ENCODE measurements around the gene LRRC1. TPM values are rescaled to one million over a fixed set of nuclear protein-coding genes. Genes with fewer than 3 reads are reported as not detected.
A peak's percentile ranks its signal among the peaks of the same experiment; 100 is the strongest.

LRRC1 gene
- total and polyA plus RNA-seq, 2 of the 13 experiments (the other 11 are each of a cell fraction or from before 2014, with no cell fraction given) = 15.6 to 27.7 TPM

GRCh38 chr6:53854843-53855567, 60.2 kb downstream of the LRRC1 start (continued):
- TF ChIP-seq, protein P1, sequence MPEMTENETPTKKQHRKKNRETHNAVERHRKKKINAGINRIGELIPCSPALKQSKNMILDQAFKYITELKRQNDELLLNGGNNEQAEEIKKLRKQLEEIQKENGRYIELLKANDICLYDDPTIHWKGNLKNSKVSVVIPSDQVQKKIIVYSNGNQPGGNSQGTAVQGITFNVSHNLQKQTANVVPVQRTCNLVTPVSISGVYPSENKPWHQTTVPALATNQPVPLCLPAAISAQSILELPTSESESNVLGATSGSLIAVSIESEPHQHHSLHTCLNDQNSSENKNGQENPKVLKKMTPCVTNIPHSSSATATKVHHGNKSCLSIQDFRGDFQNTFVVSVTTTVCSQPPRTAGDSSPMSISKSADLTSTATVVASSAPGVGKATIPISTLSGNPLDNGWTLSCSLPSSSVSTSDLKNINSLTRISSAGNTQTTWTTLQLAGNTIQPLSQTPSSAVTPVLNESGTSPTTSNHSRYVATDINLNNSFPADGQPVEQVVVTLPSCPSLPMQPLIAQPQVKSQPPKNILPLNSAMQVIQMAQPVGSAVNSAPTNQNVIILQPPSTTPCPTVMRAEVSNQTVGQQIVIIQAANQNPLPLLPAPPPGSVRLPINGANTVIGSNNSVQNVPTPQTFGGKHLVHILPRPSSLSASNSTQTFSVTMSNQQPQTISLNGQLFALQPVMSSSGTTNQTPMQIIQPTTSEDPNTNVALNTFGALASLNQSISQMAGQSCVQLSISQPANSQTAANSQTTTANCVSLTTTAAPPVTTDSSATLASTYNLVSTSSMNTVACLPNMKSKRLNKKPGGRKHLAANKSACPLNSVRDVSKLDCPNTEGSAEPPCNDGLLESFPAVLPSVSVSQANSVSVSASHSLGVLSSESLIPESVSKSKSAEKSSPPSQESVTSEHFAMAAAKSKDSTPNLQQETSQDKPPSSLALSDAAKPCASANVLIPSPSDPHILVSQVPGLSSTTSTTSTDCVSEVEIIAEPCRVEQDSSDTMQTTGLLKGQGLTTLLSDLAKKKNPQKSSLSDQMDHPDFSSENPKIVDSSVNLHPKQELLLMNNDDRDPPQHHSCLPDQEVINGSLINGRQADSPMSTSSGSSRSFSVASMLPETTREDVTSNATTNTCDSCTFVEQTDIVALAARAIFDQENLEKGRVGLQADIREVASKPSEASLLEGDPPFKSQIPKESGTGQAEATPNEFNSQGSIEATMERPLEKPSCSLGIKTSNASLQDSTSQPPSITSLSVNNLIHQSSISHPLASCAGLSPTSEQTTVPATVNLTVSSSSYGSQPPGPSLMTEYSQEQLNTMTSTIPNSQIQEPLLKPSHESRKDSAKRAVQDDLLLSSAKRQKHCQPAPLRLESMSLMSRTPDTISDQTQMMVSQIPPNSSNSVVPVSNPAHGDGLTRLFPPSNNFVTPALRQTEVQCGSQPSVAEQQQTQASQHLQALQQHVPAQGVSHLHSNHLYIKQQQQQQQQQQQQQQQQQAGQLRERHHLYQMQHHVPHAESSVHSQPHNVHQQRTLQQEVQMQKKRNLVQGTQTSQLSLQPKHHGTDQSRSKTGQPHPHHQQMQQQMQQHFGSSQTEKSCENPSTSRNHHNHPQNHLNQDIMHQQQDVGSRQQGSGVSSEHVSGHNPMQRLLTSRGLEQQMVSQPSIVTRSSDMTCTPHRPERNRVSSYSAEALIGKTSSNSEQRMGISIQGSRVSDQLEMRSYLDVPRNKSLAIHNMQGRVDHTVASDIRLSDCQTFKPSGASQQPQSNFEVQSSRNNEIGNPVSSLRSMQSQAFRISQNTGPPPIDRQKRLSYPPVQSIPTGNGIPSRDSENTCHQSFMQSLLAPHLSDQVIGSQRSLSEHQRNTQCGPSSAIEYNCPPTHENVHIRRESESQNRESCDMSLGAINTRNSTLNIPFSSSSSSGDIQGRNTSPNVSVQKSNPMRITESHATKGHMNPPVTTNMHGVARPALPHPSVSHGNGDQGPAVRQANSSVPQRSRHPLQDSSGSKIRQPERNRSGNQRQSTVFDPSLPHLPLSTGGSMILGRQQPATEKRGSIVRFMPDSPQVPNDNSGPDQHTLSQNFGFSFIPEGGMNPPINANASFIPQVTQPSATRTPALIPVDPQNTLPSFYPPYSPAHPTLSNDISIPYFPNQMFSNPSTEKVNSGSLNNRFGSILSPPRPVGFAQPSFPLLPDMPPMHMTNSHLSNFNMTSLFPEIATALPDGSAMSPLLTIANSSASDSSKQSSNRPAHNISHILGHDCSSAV (CRISPR knock-in tag; IDR thresholded peaks at IDR 0.05; ENCODE audit: borderline replicate concordance) = no peak
- TF ChIP-seq ZNF34 (CRISPR knock-in tag; IDR thresholded peaks at IDR 0.05; ENCODE audit: borderline replicate concordance) (0 out of 2 replicates have a peak, but pooled peaks have one; percentile 42), GPBP1L1 (CRISPR knock-in tag; IDR thresholded peaks at IDR 0.05) (no peak), EZH2 (conservative IDR thresholded peaks at IDR 0.05; ENCODE audit: low read depth, low read length) (no peak), NR2C2 (CRISPR knock-in tag; IDR thresholded peaks at IDR 0.05; ENCODE audit: borderline replicate concordance) (peak; percentile 43; the same call in 1 of the 2 replicates), NAIF1 (CRISPR knock-in tag; IDR thresholded peaks at IDR 0.05; ENCODE audit: borderline replicate concordance) (0 out of 2 replicates have a peak, but pooled peaks have one; percentile 22), ZNF503 (CRISPR knock-in tag; IDR thresholded peaks at IDR 0.05) (no peak), NCOR1 (IDR thresholded peaks at IDR 0.05; ENCODE audit: borderline replicate concordance, low read length) (peak; percentile 35; the same call in 1 of the 2 replicates), MAF1 (CRISPR knock-in tag; IDR thresholded peaks at IDR 0.05; ENCODE audit: borderline replicate concordance) (no peak), ZNF704 (CRISPR knock-in tag; IDR thresholded peaks at IDR 0.05; ENCODE audit: borderline replicate concordance) (no peak), PAX8 (CRISPR knock-in tag; IDR thresholded peaks at IDR 0.05; ENCODE audit: borderline replicate concordance) (no peak), FOXK2 (IDR thresholded peaks at IDR 0.05) (peak; percentile 60; the same call in 1 of the 2 replicates), HOMEZ (CRISPR knock-in tag; IDR thresholded peaks at IDR 0.05; ENCODE audit: low read depth) (peak; percentile 89)

All from HepG2 (cell line).